HG03025 (cell line): Measurements from ENCODE around the gene BMPR1A.

Source experiments
- ATAC-seq: cut with Tn5 transposase; IDR thresholded peaks from one replicate; pipeline ENCODE4 v1.9.1; 2021; ENCODE audit warnings: mild to moderate bottlenecking, moderate library complexity; ENCODE audit not compliant: unreplicated experiment, low FRiP score

The BMPR1A gene

DNA sequence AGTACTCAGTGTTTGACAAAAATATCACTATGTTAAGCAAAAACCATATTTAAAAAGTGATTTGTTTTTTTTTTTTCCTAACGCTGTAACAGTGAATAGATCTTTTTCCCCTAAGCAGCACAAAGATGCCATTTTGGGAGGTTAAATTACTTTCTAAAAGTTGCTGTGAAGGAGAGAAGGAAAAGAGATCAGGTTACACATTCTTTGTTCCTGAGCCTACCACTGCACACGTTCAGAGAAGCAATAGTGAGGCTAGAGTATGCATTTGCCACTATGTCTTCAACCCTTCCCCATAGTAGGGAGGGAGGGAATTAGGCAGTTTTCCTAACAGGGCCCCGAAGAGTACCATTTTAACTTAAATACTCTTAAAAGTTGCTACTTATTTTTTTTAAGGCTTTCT lies 38.9 kb downstream of the BMPR1A start:
- no peak for ATAC-seq

DNA sequence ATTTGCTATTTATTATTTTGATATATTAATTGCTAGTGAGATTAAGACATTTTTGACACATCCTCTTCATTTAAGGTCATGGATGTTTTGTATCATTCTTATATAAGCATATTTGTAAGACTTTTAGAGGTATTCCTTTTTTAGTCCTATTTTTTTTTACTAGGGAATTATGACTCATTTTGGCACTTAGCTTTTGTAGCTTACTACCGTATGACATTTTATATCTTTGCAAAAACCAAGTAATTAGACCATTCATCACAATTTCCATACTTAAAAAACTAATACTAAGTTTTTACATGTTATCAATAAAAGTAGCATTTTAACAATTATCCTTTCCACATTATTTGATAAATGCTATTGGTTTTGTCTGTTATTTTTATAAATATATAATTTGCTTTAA lies 41.6 kb downstream of the BMPR1A start:
- ATAC-seq, result no peak

DNA sequence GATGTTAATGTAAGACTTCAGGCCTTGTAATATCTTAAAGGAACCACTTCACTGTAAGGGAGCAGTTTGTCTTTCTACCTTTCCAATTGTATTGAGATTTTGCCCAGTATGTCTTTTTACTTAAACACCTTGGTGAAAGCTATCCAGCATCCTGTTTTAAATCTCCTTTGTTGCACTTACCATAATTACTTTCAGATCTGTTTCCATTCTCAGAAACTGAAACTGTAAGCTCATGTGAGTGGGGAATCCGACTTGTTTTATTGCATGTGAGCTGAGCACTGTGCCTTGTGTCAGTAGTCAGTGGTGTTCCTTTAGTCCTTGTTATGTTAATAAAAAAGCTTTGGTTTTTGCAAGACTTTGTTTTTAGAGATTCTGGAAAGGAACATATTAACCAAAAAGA lies 42.2 kb downstream of the BMPR1A start:
- ATAC-seq, result no peak

DNA sequence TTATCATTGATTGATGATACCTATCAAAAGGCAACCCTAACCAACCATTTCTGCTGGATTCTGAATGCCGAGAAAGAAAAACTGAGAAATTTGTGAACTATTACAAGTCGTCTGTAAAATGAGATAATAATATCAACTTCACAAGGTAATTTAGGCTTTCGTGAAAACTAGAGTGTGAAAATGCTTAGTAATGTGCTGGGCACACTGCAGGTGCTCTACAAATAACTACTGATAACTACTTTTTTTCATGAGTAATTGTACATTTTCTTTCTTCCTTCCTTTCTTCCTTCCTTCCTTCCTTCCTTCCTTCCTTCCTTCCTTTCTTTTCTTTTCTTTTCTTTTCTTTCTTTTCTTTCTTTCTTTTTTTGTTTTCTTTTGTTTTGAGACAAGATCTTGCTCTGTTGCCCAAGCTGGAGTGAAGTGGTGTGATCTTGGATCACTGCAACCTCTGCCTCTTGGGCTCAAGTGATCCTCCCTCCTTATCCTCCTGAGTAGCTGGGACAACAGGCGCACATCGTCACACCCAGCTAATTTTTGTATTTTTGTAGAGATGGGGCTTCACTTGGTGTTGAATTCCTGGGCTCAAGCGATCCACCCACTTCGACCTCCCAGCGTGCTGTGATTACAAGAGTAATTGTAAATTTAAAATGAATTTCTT lies 42.9 kb downstream of the BMPR1A start:
- no peak for ATAC-seq

GRCh38 chr10:86801995-86802394 lies 45.6 kb downstream of the BMPR1A start:
- ATAC-seq, result no peak

GRCh38 chr10:86802473-86803108 lies 46.2 kb downstream of the BMPR1A start:
- ATAC-seq, result no peak

GRCh38 chr10:86803156-86803555 lies 46.7 kb downstream of the BMPR1A start:
- no peak for ATAC-seq

DNA sequence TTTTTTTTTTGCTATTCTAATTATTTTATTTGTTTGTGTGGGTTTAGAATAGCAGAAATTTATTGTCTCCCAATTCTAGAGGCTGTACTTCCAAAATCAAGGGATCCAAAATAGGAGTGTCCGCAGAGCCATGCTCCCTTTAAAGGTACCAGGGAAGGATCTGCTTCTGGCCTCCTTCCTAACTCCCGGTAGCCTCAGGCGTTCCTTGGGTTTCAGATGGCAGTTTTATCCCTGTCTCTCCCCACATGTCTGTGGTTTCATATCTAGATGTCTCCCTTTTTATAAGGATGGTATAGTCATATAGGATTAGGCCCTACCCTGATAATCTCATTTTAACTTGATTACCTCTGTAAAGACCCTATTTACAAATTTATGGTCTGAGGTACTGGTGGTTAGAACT lies 48.4 kb downstream of the BMPR1A start:
- ATAC-seq, result no peak

- no peak for ATAC-seq
These were observed 56.7 kb downstream of the BMPR1A start for GRCh38 chr10:86813101-86813500.

DNA sequence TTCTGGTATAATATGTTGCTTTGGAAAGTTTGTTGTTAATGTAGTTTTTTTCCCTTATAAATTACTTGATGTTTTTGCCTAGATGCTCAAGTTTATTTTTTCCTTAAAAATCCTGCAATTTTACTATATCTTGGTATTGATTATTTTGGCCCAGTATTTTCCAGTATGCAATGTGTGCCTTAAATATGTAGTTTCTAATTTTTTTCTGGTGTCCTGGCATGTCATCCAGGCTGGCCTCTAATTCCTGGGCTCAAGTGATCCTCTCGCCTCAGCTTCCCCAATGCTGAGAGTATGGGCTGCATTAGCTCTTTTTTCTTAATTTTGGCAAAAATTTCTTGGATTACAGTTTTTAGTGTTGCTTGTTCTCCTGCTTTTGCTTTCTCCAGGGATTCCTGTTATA lies 57.6 kb downstream of the BMPR1A start:
- ATAC-seq, result no peak

DNA sequence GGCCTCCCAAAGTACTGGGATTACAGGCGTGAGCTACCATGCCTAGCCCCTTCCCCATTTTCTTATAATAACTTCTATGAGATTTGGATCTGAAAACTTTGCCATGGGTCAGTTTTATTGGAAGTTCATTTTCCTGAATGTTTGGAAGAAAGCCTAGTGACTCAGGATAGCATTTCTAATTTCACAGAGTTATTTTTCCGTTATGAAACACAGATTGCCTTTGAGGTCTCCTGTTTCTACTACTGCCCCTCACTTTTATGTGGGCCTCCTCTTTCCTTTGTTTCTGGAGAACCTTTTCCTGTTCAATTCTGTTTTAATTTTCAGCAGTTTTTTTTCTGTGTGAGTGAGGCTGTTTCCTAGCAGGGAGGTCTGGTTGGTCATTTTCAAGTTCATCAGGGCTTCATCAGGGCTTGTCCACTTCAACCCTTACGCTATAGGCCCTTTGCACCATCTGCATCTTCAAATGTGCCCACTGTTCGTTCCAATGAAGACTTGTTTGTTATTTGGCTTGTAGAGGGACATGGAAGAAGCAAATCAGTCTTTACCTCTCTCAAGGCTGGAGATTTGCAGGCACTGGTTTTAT lies 58.7 kb downstream of the BMPR1A start:
- ATAC-seq, result no peak

DNA sequence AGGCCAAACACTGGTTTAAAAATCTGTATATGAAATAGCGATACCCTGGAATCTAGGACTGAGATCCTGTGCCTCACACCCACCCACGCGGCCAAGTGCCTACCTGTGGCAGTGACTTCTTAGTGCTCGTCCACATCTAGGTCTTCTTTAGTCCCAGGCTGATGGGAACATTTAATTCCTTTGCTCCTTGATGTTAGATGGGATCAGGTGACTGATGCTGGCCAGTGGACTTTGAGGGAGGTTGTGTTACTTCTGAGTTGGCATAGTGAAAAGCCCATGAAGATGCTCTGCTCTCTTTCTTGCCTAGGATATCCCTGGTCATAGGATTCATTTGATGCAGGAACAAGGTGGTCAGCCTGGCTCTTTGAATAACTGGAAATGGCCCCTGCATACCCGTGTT lies 59.2 kb downstream of the BMPR1A start:
- ATAC-seq, result no peak

DNA sequence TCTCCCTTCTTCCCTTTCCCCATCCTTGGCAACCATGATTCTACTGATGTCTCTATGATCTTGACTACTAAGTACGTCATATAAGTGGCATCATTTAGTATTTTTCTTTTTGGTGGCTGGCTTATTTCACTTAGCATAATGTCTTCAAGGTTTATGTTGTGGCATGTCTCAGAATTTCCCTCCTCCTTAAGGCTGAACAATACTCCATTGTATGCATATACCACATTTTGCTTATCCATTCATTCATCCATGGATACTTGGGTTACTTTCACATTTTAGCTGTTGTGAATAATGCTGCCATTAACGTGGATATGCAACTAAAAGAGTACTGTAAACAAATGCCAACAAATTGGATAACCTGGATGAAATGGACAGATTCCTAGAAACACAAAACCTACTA lies 60.8 kb downstream of the BMPR1A start:
- ATAC-seq, result no peak

DNA sequence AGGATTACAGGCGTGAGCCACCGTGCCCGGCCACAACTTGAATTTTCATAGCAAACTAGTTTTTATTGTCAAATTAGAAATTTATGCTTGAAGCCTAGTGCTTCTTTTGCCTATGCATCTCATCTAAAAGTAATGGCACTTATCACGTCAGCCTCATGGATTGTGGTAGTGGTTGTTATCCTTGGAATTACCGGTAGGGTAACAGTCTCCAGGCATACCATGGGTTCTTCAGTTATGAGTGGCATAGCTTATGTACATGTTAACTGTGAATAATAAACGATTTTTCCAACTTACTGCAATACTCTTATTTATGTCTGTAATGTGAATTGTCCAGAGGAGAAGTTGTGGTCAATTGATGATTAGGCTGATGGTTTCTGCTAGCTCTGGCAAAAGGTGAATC lies 63.1 kb downstream of the BMPR1A start:
- ATAC-seq, result no peak

DNA sequence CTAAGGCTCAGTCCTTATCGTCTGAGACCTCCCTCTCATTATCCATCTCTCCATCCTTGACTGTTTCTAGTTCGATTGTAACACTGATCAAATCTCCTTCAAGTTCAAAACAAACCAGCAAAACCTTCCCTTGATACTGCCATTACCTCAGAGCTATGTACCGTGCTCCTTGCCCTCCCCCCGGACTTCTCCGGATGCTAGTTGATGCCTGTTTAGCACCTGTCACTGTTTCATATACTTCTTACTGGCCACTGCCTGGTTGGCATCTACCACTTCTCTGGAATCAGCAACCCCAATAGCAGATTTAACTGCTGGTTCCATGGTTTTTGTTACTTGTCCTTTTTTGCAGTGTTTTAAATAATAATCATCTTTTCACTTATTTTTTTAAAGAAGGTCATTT lies 64.1 kb downstream of the BMPR1A start:
- no peak for ATAC-seq

DNA sequence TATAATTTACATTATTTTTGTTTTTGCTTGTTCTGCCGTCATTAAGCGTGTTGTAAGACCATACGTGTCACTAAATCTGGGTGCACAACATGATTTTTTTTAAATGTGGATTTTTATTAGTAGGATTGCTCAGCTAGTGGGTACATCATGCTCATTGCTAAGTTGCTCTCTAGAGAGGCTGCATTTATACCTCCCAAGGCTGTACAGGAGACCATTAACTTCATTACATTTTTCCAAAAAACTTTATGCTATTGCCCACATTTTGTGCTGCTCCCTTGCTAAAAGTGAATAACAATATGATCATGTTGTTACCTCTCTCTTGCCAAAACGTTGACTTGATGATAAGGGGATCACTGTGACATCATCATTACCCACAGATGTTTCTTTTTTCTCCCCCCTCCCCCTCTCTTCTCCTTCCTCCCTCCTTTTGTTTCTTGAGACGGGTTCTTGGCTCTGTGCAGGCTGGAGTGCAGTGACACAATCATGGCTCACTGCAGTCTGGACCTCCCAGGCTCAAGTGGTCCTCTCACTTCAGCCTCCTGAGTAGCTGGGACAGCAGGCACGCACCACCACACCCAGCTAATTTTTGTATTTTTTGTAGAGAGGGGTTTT lies 65.1 kb downstream of the BMPR1A start:
- ATAC-seq, result no peak

- ATAC-seq, result no peak
These were observed 67.1 kb downstream of the BMPR1A start for GRCh38 chr10:86823565-86823964.

- no peak for ATAC-seq
These were observed 67.7 kb downstream of the BMPR1A start for GRCh38 chr10:86824151-86824550.

GRCh38 chr10:86825366-86825765 lies 68.9 kb downstream of the BMPR1A start:
- no peak for ATAC-seq

DNA sequence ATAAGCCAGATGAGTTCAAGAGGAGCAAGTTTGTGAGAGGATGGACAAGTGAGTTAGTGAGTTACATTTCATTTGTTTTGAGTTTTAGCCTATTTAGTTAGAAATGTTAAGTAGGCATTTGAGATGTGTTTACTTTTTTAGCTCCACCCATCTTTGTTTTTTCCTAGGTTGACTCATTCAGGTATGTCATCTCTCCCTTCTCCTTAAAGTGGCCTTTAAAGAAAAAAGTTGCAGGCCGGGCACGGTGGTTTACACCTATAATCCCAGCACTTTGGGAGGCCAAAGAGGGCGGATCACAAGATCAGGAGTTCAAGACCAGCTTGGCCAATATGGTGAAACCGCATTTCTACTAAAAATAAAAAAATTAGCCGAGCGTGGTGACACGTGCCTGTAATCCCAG lies 71.2 kb downstream of the BMPR1A start:
- ATAC-seq, result no peak

DNA sequence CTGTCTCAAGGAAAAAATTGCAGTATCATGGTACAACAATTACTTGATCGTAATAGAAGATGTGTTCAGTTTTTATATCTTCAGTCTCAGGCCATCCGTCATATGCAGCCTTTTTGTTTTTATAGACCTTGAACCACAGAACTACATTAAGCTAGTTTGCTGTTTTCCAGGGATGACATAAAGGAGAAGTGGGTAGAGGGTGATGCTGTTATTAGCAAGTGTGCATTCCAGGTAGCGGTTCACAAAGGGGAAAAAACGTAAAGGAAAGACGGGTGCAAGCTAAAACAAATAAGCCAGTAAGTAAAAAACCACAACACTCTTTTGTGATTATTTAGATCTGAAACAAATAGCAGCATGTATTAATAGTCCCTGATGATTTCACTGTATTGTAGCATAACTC lies 71.7 kb downstream of the BMPR1A start:
- no peak for ATAC-seq

GRCh38 chr10:86829472-86829871 lies 73.1 kb downstream of the BMPR1A start:
- ATAC-seq, result no peak
